GM20431 (cell line): ENCODE measurements around the gene CDK6.

Source experiments
- in situ Hi-C: fragments of 300-500 bp; cut with MseI, MboI; formaldehyde crosslinking; loops from one replicate; pipeline ENCODE4 v1.15.0; 2020; ENCODE audit warnings: low sequenced_read_pairs; ENCODE audit not compliant: unreplicated experiment

Gene CDK6

GRCh38 chr7:92667816-92668535 lies 168.4 kb downstream of the CDK6 start:
- in situ Hi-C loops = no loop called here

- in situ Hi-C loops = no loop called here
These were observed 170.4 kb downstream of the CDK6 start for GRCh38 chr7:92665926-92666325.

GRCh38 chr7:92661651-92662050 lies 174.7 kb downstream of the CDK6 start:
- in situ Hi-C loops = no loop called here

- in situ Hi-C loops = no loop called here
These were observed 177.7 kb downstream of the CDK6 start for GRCh38 chr7:92658671-92659070.

GRCh38 chr7:92657391-92657790 lies 179.0 kb downstream of the CDK6 start:
- in situ Hi-C loops = no loop called here

- in situ Hi-C loops = no loop called here
These were observed 180.3 kb downstream of the CDK6 start for GRCh38 chr7:92656121-92656520.

GRCh38 chr7:92655346-92655884 lies 181.0 kb downstream of the CDK6 start:
- in situ Hi-C loops = no loop called here

GRCh38 chr7:92653136-92653535 lies 183.2 kb downstream of the CDK6 start:
- in situ Hi-C loops = no loop called here

- in situ Hi-C loops = no loop called here
These were observed 183.8 kb downstream of the CDK6 start for GRCh38 chr7:92652536-92652935.

GRCh38 chr7:92650391-92650790 lies 186.0 kb downstream of the CDK6 start:
- in situ Hi-C loops = no loop called here

- in situ Hi-C loops = no loop called here
These were observed 188.3 kb downstream of the CDK6 start for GRCh38 chr7:92648067-92648466.

- in situ Hi-C loops = no loop called here
These were observed 188.7 kb downstream of the CDK6 start for GRCh38 chr7:92647652-92648051.

- in situ Hi-C loops = no loop called here
These were observed 189.3 kb downstream of the CDK6 start for GRCh38 chr7:92647011-92647625.

GRCh38 chr7:92645114-92646061 lies 191.0 kb downstream of the CDK6 start:
- in situ Hi-C loops = no loop called here

GRCh38 chr7:92644406-92645113 lies 191.8 kb downstream of the CDK6 start:
- in situ Hi-C loops = no loop called here

- in situ Hi-C loops = no loop called here
These were observed 192.6 kb downstream of the CDK6 start for GRCh38 chr7:92643821-92644220.

GRCh38 chr7:92641921-92642511 lies 194.4 kb downstream of the CDK6 start:
- in situ Hi-C loops = no loop called here

GRCh38 chr7:92639966-92640365 lies 196.4 kb downstream of the CDK6 start:
- in situ Hi-C loops = no loop called here

GRCh38 chr7:92639213-92639896 lies 197.0 kb downstream of the CDK6 start:
- in situ Hi-C loops = no loop called here
